ENCODE data around the gene HYCC2.

DNA sequence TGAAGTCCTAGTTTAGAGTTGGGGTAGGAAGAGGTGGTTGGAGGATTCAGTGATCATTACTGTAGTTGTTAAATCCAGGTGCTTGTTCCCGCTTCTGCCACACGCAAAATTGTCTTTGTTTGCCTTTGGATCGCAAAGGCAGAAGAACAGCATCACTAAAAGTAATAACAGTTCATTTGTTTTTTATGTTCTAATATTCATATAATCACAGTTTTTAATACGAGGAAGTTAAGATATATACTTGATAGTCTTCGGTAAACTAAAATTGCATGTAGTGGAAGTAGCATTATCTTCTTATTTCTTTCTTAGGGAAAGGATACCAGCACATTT is 695 bp upstream of the HYCC2 start:
- TF ChIP-seq CTCF (IDR thresholded peaks at IDR 0.05; ENCODE audit: control extremely low read depth in 1 of 3, insufficient read depth in 1 of 3, low read depth in 1 of 3, low read length in 3 of 3), result no peak
- TF ChIP-seq TAF1 (IDR thresholded peaks at IDR 0.05; ENCODE audit: low read depth, low read length), result no peak
- no peak for TF ChIP-seq GABPA (IDR thresholded peaks at IDR 0.05; ENCODE audit: borderline replicate concordance, insufficient read depth, low read length)
- no peak for TF ChIP-seq RXRA (IDR thresholded peaks at IDR 0.05; ENCODE audit: insufficient read depth, low read depth, low read length)
- no peak for TF ChIP-seq USF2 (IDR thresholded peaks at IDR 0.05; ENCODE audit: low read length)
- no peak for TF ChIP-seq HDAC6 (IDR thresholded peaks at IDR 0.05; ENCODE audit: low read depth, low read length)
- TF ChIP-seq GTF2F1 (IDR thresholded peaks at IDR 0.05; ENCODE audit: borderline replicate concordance, low read depth, low read length), result no peak
- no peak for TF ChIP-seq SP2 (IDR thresholded peaks at IDR 0.05; ENCODE audit: low read length)
- no peak for TF ChIP-seq EP300 (IDR thresholded peaks at IDR 0.05; ENCODE audit: borderline replicate concordance in 1 of 2, low read depth in 2 of 2, low read length in 2 of 2)
- TF ChIP-seq JUND (IDR thresholded peaks at IDR 0.05; ENCODE audit: low read length), result no peak

Measured in H1 (cell line).